GM12878 (cell line): ENCODE measurements around the gene ZNF391. TPM values are rescaled to one million over a fixed set of nuclear protein-coding genes. Genes with fewer than 3 reads are reported as not detected.

Source experiments
- ASH2L ChIP-seq: fragments of 300-600, 200-600 bp; sonication (generic); IDR thresholded peaks from 2 replicates; pipeline ENCODE4 v1.6.1; 2017; ENCODE audit warnings: low read depth, mild to moderate bottlenecking, borderline replicate concordance
- BACH1 ChIP-seq: fragments of 450-650 bp; IDR thresholded peaks from 2 replicates; pipeline ENCODE4 v1.6.1; 2017; ENCODE audit warnings: mild to moderate bottlenecking, borderline replicate concordance
- CEBPZ ChIP-seq: fragments of 150-350 bp; IDR thresholded peaks from 2 replicates; pipeline ENCODE4 v1.6.1; 2016; ENCODE audit warnings: low read depth, low read length
- CREB1 ChIP-seq: IDR thresholded peaks from 2 replicates; pipeline ENCODE4 v1.6.1; 2012; ENCODE audit warnings: low read depth, mild to moderate bottlenecking, inconsistent platforms
- E2F4 ChIP-seq: IDR thresholded peaks from 2 replicates; pipeline ENCODE4 v1.6.1; 2012; ENCODE audit warnings: low read depth, low read length, improper control_type of control experiment
- EGR1 ChIP-seq, 2 experiments: IDR thresholded peaks; 1 replicate in 1 of 2; 2 replicates in 1 of 2; pipeline ENCODE4 v1.6.1; 2011 to 2012; ENCODE audit warnings: low read depth in 2 of 2, low read length in 2 of 2, borderline replicate concordance in 1 of 2, mild to moderate bottlenecking in 1 of 2, moderate library complexity in 1 of 2
- EZH2 ChIP-seq: IDR thresholded peaks from 2 replicates; pipeline ENCODE4 v1.6.1; 2012; ENCODE audit warnings: low read depth, mild to moderate bottlenecking, control low read depth, inconsistent platforms, low read length, borderline replicate concordance; ENCODE audit not compliant: control insufficient read depth
- FOXM1 ChIP-seq: IDR thresholded peaks from 2 replicates; pipeline ENCODE4 v1.6.1; 2012; ENCODE audit warnings: low read depth, mild to moderate bottlenecking, inconsistent platforms, low read length, moderate library complexity
- HDAC2 ChIP-seq: fragments of 200-600 bp; sonication (generic); IDR thresholded peaks from 2 replicates; pipeline ENCODE4 v1.6.1; 2017
- IKZF1 ChIP-seq: fragments of 450-650 bp; conservative IDR thresholded peaks from 2 replicates; pipeline ENCODE4 v1.6.1; 2017; ENCODE audit warnings: antibody characterized with exemption, mild to moderate bottlenecking
- IRF4 ChIP-seq: IDR thresholded peaks from 2 replicates; pipeline ENCODE4 v1.6.1; 2011; ENCODE audit warnings: low read depth, low read length
- KLF5 ChIP-seq: fragments of 450-650 bp; IDR thresholded peaks from 2 replicates; pipeline ENCODE4 v1.6.1; 2014; ENCODE audit warnings: mild to moderate bottlenecking; ENCODE audit not compliant: partially characterized antibody
- MTA2 ChIP-seq: fragments of 450-650 bp; IDR thresholded peaks from 2 replicates; pipeline ENCODE4 v1.6.1; 2016; ENCODE audit warnings: low read depth, mild to moderate bottlenecking, moderate library complexity
- PKNOX1 ChIP-seq: fragments of 450-650 bp; IDR thresholded peaks from 2 replicates; pipeline ENCODE4 v1.6.1; 2016; ENCODE audit warnings: mild to moderate bottlenecking
- RAD21 ChIP-seq: IDR thresholded peaks from 2 replicates; pipeline ENCODE4 v1.6.1; 2011; ENCODE audit warnings: mild to moderate bottlenecking, low read depth, low read length, moderate library complexity; ENCODE audit not compliant: insufficient read depth
- SKIL ChIP-seq: fragments of 450-650 bp; IDR thresholded peaks from 2 replicates; pipeline ENCODE4 v1.6.1; 2017; ENCODE audit warnings: mild to moderate bottlenecking, low read depth, inconsistent platforms; ENCODE audit not compliant: poor library complexity, severe bottlenecking
- SREBF2 ChIP-seq: IDR thresholded peaks from 2 replicates; pipeline ENCODE4 v1.6.1; 2012; ENCODE audit warnings: mild to moderate bottlenecking, low read length
- SRF ChIP-seq, 2 experiments: IDR thresholded peaks; 2 replicates each; pipeline ENCODE4 v1.6.1; 2011; ENCODE audit warnings: low read depth in 2 of 2, low read length in 2 of 2, mild to moderate bottlenecking in 1 of 2, moderate library complexity in 1 of 2
- STAT1 ChIP-seq: fragments of 450-650 bp; conservative IDR thresholded peaks from 2 replicates; pipeline ENCODE4 v1.6.1; 2014; ENCODE audit warnings: antibody characterized with exemption, mild to moderate bottlenecking
- TARDBP ChIP-seq: IDR thresholded peaks from 2 replicates; pipeline ENCODE4 v1.6.1; 2016; ENCODE audit warnings: borderline replicate concordance
- USF2 ChIP-seq: IDR thresholded peaks from 2 replicates; pipeline ENCODE4 v1.6.1; 2011; ENCODE audit warnings: low read depth, low read length, improper control_type of control experiment, borderline replicate concordance
- polyA plus RNA-seq, 11 experiments: library from polyadenylated mRNA; depleted of rRNA in 4 of 11; unstranded in 6 of 11; stranded (reverse) in 5 of 11; fragments of >200 nt; fragmentation: Nextera tagmentation in 4 of 11; fragmentation: Illumina TruSeq in 1 of 11; extraction: Ambion mirVana in 4 of 11; extraction: Trizol in 1 of 11; gene quantifications; 1 replicate in 1 of 11; 2 replicates in 10 of 11; pipeline versions ENCODE4 v1.2.1 to v1.2.3, GENCODE V29; 2011 to 2016; ENCODE audit warnings: inconsistent platforms in 2 of 11, missing spikeins in 2 of 11, low read depth in 1 of 11
- total RNA-seq, 4 experiments: library from RNA; depleted of rRNA in 3 of 4; stranded (reverse); fragments of >200 nt in 3 of 4; fragmentation: Illumina TruSeq in 1 of 4; extraction: Trizol in 1 of 4; gene quantifications; 2 replicates each; pipeline versions ENCODE4 v1.2.1 to v1.2.3, GENCODE V29; 2013 to 2021

Gene ZNF391
- total and polyA plus RNA-seq, 10 of the 15 experiments (the other 5 are each of a cell fraction or from before 2014, with no cell fraction given), result 0.42 to 1.9 (median 1.0) TPM

- no peak for TF ChIP-seq EZH2
- TF ChIP-seq SKIL, result no peak
- peak; percentile 22; the same call in 1 of the 2 replicates for TF ChIP-seq PKNOX1
- no peak for TF ChIP-seq MTA2
- TF ChIP-seq USF2, result no peak
- TF ChIP-seq E2F4, result 0 out of 2 replicates have a peak, but pooled peaks have one; percentile 14
- TF ChIP-seq CEBPZ, result no peak
- TF ChIP-seq KLF5, result no peak
- TF ChIP-seq ASH2L, result peak; percentile 94; the same call in 1 of the 2 replicates
- TF ChIP-seq CREB1, result peak; percentile 78
- TF ChIP-seq TARDBP, result no peak
- TF ChIP-seq EGR1 (IDR thresholded peaks at IDR 0.05; ENCODE audit: borderline replicate concordance in 1 of 2, low read depth in 2 of 2, low read length in 2 of 2), result peak in 1 of 2 experiments; percentile 60; a peak in 1 of 3 replicates
- TF ChIP-seq IKZF1, result peak; percentile 71
- TF ChIP-seq HDAC2, result no peak; the same call in 1 of the 2 replicates
- TF ChIP-seq IRF4, result peak; percentile 42; the same call in 1 of the 2 replicates
- TF ChIP-seq RAD21, result no peak
- TF ChIP-seq BACH1, result no peak
- peak in 1 of 2 experiments; percentile 81; a peak in 2 of 4 replicates for TF ChIP-seq SRF (IDR thresholded peaks at IDR 0.05; ENCODE audit: low read depth in 2 of 2, low read length in 2 of 2)
- TF ChIP-seq FOXM1, result no peak
- no peak for TF ChIP-seq STAT1
- TF ChIP-seq SREBF2, result 0 out of 2 replicates have a peak, but pooled peaks have one; percentile 23
Measured at GRCh38 chr6:27388293-27389197, at the start of gene ZNF391 (continued).
